WTC11 (cell line): ENCODE measurements around the gene VTI1A. TPM values are rescaled to one million over a fixed set of nuclear protein-coding genes. Genes with fewer than 3 reads are reported as not detected.

ENCODE experiments used
- ATAC-seq: fragments of 200-7000 bp; cut with Tn5 transposase; 2 replicates; pipeline ENCODE4 v1.10.0; 2021; ENCODE audit warnings: mild to moderate bottlenecking, moderate library complexity
- CTCF ChIA-PET: fragments of 300-600 bp; sonication (Branson Sonifier 250); formaldehyde crosslinking; loops from one replicate; lab custom pipeline; 2021; ENCODE audit warnings: antibody characterized with exemption; lab: Charles Lee
- POLR2A ChIA-PET: fragments of 350-600 bp; sonication (Branson Sonifier 250); formaldehyde crosslinking; loops from one replicate; lab custom pipeline; 2021; ENCODE audit warnings: antibody characterized with exemption; lab: Charles Lee
- DNase-seq: peaks from one replicate; pipeline ENCODE4 v3.0.0; 2021; ENCODE audit warnings: low spot score
- H3K27ac Mint-ChIP-seq: 2 replicates; pipeline ENCODE4 v1.8.0; 2021; ENCODE audit warnings: mixed read lengths
- H3K27me3 Mint-ChIP-seq: 2 replicates; pipeline ENCODE4 v1.8.0; 2021; ENCODE audit warnings: low read depth, mild to moderate bottlenecking, moderate library complexity, mixed read lengths
- H3K36me3 Mint-ChIP-seq: 2 replicates; pipeline ENCODE4 v1.8.0; 2021; ENCODE audit warnings: mixed read lengths
- H3K4me1 Mint-ChIP-seq: 2 replicates; pipeline ENCODE4 v1.8.0; 2022; ENCODE audit warnings: mixed read lengths
- H3K4me3 Mint-ChIP-seq: 2 replicates; pipeline ENCODE4 v1.8.0; 2021; ENCODE audit warnings: mild to moderate bottlenecking, moderate library complexity, mixed read lengths
- H3K9me3 Mint-ChIP-seq: 2 replicates; pipeline ENCODE4 v1.8.0; 2021; ENCODE audit warnings: mixed read lengths
- CDX4 ChIP-seq: fragments of 250-450 bp; sonication (Bioruptor Pico); IDR thresholded peaks from 2 replicates; pipeline ENCODE4 v1.9.0; 2021; ENCODE audit warnings: moderate library complexity, mild to moderate bottlenecking, inconsistent platforms, borderline replicate concordance
- E2F5 ChIP-seq: sonication (generic); formaldehyde crosslinking; IDR thresholded peaks from 2 replicates; pipeline ENCODE4 v1.8.1; 2022; ENCODE audit warnings: mild to moderate bottlenecking, moderate library complexity, missing genetic modification reagents
- ERG ChIP-seq: fragments of 250-450 bp; sonication (Bioruptor Pico); IDR thresholded peaks from 2 replicates; pipeline ENCODE4 v1.8.0; 2021; ENCODE audit warnings: mild to moderate bottlenecking
- ESRRA ChIP-seq: sonication (generic); formaldehyde crosslinking; IDR thresholded peaks from 2 replicates; pipeline ENCODE4 v1.8.1; 2022; ENCODE audit warnings: mild to moderate bottlenecking, missing genetic modification reagents, borderline replicate concordance
- FOXK1 ChIP-seq: sonication (generic); formaldehyde crosslinking; IDR thresholded peaks from 2 replicates; pipeline ENCODE4 v1.8.0; 2022; ENCODE audit warnings: mild to moderate bottlenecking, moderate library complexity, missing genetic modification reagents
- HMGA2 ChIP-seq: fragments of 250-450 bp; sonication (Bioruptor Pico); IDR thresholded peaks from 2 replicates; pipeline ENCODE4 v1.4.0; 2021; ENCODE audit warnings: mild to moderate bottlenecking, moderate library complexity
- MLX ChIP-seq: sonication (generic); formaldehyde crosslinking; IDR thresholded peaks from 2 replicates; pipeline ENCODE4 v1.8.1; 2023; ENCODE audit warnings: mild to moderate bottlenecking, missing genetic modification reagents, moderate library complexity
- NFATC4 ChIP-seq: fragments of 250-450 bp; sonication (Bioruptor Pico); IDR thresholded peaks from 2 replicates; pipeline ENCODE4 v1.9.0; 2021; ENCODE audit warnings: mild to moderate bottlenecking
- PREB ChIP-seq: sonication (generic); formaldehyde crosslinking; IDR thresholded peaks from 2 replicates; pipeline ENCODE4 v1.8.1; 2022; ENCODE audit warnings: mild to moderate bottlenecking, missing genetic modification reagents, moderate library complexity, borderline replicate concordance
- PRRX2 ChIP-seq: fragments of 250-450 bp; sonication (Bioruptor Pico); IDR thresholded peaks from 2 replicates; pipeline ENCODE4 v1.8.0; 2021; ENCODE audit warnings: mild to moderate bottlenecking
- SOX15 ChIP-seq: fragments of 250-450 bp; sonication (Bioruptor Pico); IDR thresholded peaks from 2 replicates; pipeline ENCODE4 v1.9.0; 2021; ENCODE audit warnings: mild to moderate bottlenecking
- TEAD1 ChIP-seq: sonication (generic); formaldehyde crosslinking; IDR thresholded peaks from 2 replicates; pipeline ENCODE4 v1.8.0; 2022; ENCODE audit warnings: mild to moderate bottlenecking, missing genetic modification reagents
- ZBTB21 ChIP-seq: sonication (generic); formaldehyde crosslinking; IDR thresholded peaks from 2 replicates; pipeline ENCODE4 v1.8.1; 2023; ENCODE audit warnings: mild to moderate bottlenecking, missing genetic modification reagents, borderline replicate concordance
- ZNF138 ChIP-seq: sonication (generic); formaldehyde crosslinking; conservative IDR thresholded peaks from 2 replicates; pipeline ENCODE4 v1.8.1; 2022; ENCODE audit warnings: mild to moderate bottlenecking, moderate library complexity, missing genetic modification reagents
- ZNF232 ChIP-seq: sonication (generic); formaldehyde crosslinking; IDR thresholded peaks from 2 replicates; pipeline ENCODE4 v1.8.0; 2022; ENCODE audit warnings: mild to moderate bottlenecking, missing genetic modification reagents
- ZNF263 ChIP-seq: sonication (generic); formaldehyde crosslinking; IDR thresholded peaks from 2 replicates; pipeline ENCODE4 v1.8.1; 2022; ENCODE audit warnings: low read depth, mild to moderate bottlenecking, moderate library complexity, missing genetic modification reagents
- ZNF281 ChIP-seq: sonication (generic); formaldehyde crosslinking; IDR thresholded peaks from 2 replicates; pipeline ENCODE4 v1.8.0; 2023; ENCODE audit warnings: mild to moderate bottlenecking, missing genetic modification reagents
- ZNF317 ChIP-seq: sonication (generic); formaldehyde crosslinking; IDR thresholded peaks from 2 replicates; pipeline ENCODE4 v1.8.1; 2023; ENCODE audit warnings: low read depth, mild to moderate bottlenecking, moderate library complexity, missing genetic modification reagents, borderline replicate concordance
- ZNF425 ChIP-seq: fragments of 250-450 bp; sonication (Bioruptor Pico); conservative IDR thresholded peaks from 2 replicates; pipeline ENCODE4 v1.9.0; 2021; ENCODE audit warnings: mild to moderate bottlenecking
- total RNA-seq: library from RNA; stranded (reverse); gene quantifications from 3 replicates; pipeline ENCODE4 v1.2.3, GENCODE V29; 2021

The VTI1A gene
- total RNA-seq, 1 experiment from 2014 or later: 20.1 TPM

GRCh38 chr10:112851588-112852211, 404.7 kb downstream of the VTI1A start (continued):
- no peak for TF ChIP-seq ZNF281 (CRISPR knock-in tag)
- TF ChIP-seq MLX (CRISPR knock-in tag): no peak
- TF ChIP-seq, all 79 proteins: peak for 0

- no peak for ATAC-seq
- peaks cover 29% of the 10 kb centered on the region for H3K9me3 Mint-ChIP-seq
- POLR2A ChIA-PET: no interaction called here
- peaks cover 4% of the 10 kb centered on the region for H3K4me1 Mint-ChIP-seq
- no peak overlapping the region for H3K27ac Mint-ChIP-seq
- no peak for DNase-seq
- TF ChIP-seq ZBTB21 (CRISPR knock-in tag): no peak
- TF ChIP-seq TEAD1: no peak
- TF ChIP-seq NFATC4 (CRISPR knock-in tag): no peak
- TF ChIP-seq, all 79 proteins: peak for 0
- Mint-ChIP-seq H3K4me3 (no peak overlapping the region), H3K36me3 (peaks cover 20% of the 10 kb centered on the region), H3K27me3 (peaks cover 6% of the 10 kb centered on the region)
- CTCF ChIA-PET: no interaction called here
Measured at GRCh38 chr10:112852306-112852705, 405.3 kb downstream of the VTI1A start.

- Mint-ChIP-seq H3K27me3 (peaks cover 5% of the 10 kb centered on the region; the same call in 1 of the 2 replicates), H3K27ac (no peak overlapping the region), H3K4me1 (peaks cover 4% of the 10 kb centered on the region), H3K4me3 (no peak overlapping the region), H3K9me3 (peaks cover 22% of the 10 kb centered on the region), H3K36me3 (peaks cover 3% of the 10 kb centered on the region; the same call in 1 of the 2 replicates)
- no peak for TF ChIP-seq ZNF138 (CRISPR knock-in tag)
- no peak for TF ChIP-seq ZNF232 (CRISPR knock-in tag)
- TF ChIP-seq CDX4 (CRISPR knock-in tag): no peak
- ATAC-seq (no peak), DNase-seq (no peak)
- ChIA-PET CTCF (no interaction called here), POLR2A (no interaction called here)
Measured at GRCh38 chr10:112855134-112855533, 408.1 kb downstream of the VTI1A start.

- ChIA-PET POLR2A (no interaction called here), CTCF (no interaction called here)
- Mint-ChIP-seq H3K27me3 (peaks cover 5% of the 10 kb centered on the region; the same call in 1 of the 2 replicates), H3K36me3 (peaks cover 3% of the 10 kb centered on the region; the same call in 1 of the 2 replicates), H3K4me1 (no peaks in the 10 kb centered on the region), H3K4me3 (no peak overlapping the region), H3K27ac (no peak overlapping the region), H3K9me3 (peaks cover 26% of the 10 kb centered on the region)
- ATAC-seq (no peak), DNase-seq (no peak)
- TF ChIP-seq PRRX2 (CRISPR knock-in tag) (no peak), SOX15 (CRISPR knock-in tag) (no peak), MLX (CRISPR knock-in tag) (no peak), FOXK1 (CRISPR knock-in tag) (no peak), ZNF263 (CRISPR knock-in tag) (no peak), HMGA2 (CRISPR knock-in tag) (no peak), ESRRA (CRISPR knock-in tag) (no peak), ZNF425 (CRISPR knock-in tag) (no peak), ZNF317 (CRISPR knock-in tag) (no peak), PREB (CRISPR knock-in tag) (no peak), E2F5 (CRISPR knock-in tag) (no peak), ERG (CRISPR knock-in tag) (no peak)
Measured at GRCh38 chr10:112857493-112857892, 410.5 kb downstream of the VTI1A start.
